ENCODE data around the gene CFAP97D2. TPM values are rescaled to one million over a fixed set of nuclear protein-coding genes. Genes with fewer than 3 reads are reported as not detected.

The CFAP97D2 gene
- total RNA-seq, 1 experiment from 2014 or later, result not detected

DNA sequence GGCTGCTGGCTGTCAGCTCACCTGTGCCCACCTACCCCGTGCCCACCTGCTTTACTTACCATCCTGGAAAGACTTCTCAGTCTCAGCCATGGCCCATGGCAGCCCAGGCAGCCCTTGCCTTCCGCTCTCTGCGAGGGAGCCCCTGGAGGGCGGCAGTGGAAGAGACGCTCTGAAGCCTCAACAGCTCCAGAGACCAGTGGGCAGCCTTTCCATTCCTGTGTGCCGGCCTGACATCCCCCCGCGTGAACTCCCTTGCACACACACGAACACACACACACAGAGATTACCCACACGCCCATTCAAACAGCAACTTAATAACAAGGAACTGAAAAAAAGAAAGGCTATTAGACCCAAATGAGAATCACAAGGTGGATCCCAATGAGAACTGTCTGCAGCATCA is 32.4 kb upstream of the CFAP97D2 start:
- Mint-ChIP-seq H3K27ac (no peak overlapping the region), H3K36me3 (no peaks in the 10 kb centered on the region), H3K27me3 (ENCODE audit: low read depth) (no peaks in the 10 kb centered on the region; the same call in 1 of the 2 replicates), H3K4me3 (no peak overlapping the region), H3K4me1 (no peaks in the 10 kb centered on the region), H3K9me3 (no peaks in the 10 kb centered on the region)
- ChIA-PET CTCF (interaction anchor here (1.0 kb wide), 1 partner anchor 17 kb away, joined by 3 read pairs; no protein-coding TSS in a partner anchor), POLR2A (no interaction called here)
- DNase-seq (ENCODE audit: low spot score), result peak; percentile 57
- ATAC-seq, result peak; percentile 80
- TF ChIP-seq, protein P1, sequence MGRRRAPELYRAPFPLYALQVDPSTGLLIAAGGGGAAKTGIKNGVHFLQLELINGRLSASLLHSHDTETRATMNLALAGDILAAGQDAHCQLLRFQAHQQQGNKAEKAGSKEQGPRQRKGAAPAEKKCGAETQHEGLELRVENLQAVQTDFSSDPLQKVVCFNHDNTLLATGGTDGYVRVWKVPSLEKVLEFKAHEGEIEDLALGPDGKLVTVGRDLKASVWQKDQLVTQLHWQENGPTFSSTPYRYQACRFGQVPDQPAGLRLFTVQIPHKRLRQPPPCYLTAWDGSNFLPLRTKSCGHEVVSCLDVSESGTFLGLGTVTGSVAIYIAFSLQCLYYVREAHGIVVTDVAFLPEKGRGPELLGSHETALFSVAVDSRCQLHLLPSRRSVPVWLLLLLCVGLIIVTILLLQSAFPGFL (CRISPR knock-in tag; IDR thresholded peaks at IDR 0.05; ENCODE audit: borderline replicate concordance), result no peak
- TF ChIP-seq, protein P2, sequence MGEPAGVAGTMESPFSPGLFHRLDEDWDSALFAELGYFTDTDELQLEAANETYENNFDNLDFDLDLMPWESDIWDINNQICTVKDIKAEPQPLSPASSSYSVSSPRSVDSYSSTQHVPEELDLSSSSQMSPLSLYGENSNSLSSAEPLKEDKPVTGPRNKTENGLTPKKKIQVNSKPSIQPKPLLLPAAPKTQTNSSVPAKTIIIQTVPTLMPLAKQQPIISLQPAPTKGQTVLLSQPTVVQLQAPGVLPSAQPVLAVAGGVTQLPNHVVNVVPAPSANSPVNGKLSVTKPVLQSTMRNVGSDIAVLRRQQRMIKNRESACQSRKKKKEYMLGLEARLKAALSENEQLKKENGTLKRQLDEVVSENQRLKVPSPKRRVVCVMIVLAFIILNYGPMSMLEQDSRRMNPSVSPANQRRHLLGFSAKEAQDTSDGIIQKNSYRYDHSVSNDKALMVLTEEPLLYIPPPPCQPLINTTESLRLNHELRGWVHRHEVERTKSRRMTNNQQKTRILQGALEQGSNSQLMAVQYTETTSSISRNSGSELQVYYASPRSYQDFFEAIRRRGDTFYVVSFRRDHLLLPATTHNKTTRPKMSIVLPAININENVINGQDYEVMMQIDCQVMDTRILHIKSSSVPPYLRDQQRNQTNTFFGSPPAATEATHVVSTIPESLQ (CRISPR knock-in tag; IDR thresholded peaks at IDR 0.05), result no peak
- no peak for TF ChIP-seq TEAD4 (CRISPR knock-in tag; IDR thresholded peaks at IDR 0.05)
- no peak for TF ChIP-seq CREB1 (CRISPR knock-in tag; IDR thresholded peaks at IDR 0.05)
- no peak for TF ChIP-seq ZNF121 (CRISPR knock-in tag; IDR thresholded peaks at IDR 0.05)
- no peak for TF ChIP-seq GABPB1 (CRISPR knock-in tag; IDR thresholded peaks at IDR 0.05)

DNA sequence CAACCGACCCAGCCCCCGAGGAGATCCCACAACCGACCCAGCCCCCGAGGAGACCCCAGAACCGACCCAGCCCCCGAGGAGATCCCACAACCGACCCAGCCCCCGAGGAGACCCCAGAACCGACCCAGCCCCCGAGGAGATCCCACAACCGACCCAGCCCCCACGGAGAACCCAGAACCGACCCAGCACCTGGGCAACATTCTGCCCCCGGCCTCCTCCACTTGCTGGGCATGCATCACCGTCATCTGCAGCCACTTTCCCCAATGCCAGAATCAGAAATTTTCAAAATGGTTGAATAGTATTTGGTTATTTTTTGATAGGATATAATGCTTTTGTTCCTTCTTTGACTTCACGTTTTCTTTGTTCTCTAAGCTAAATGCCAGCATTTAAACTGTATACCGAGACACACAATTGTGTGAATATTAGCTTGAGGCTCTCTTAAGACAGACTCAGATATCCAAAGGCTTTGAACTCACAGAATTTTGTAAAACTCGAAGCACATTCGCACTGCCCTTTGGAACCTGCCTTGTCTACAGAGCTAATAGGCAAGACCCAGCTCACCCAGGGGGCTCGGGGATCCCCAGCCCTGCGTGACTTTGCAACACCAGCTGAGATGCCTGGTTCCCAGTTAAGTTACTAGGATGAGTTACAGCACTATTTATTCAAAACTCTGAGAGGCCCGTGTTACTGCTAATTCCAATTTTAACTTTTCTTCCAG is 31.1 kb upstream of the CFAP97D2 start:
- TF ChIP-seq ATF2 (CRISPR knock-in tag; IDR thresholded peaks at IDR 0.05; ENCODE audit: borderline replicate concordance, low read depth) (no peak), CREM (CRISPR knock-in tag; IDR thresholded peaks at IDR 0.05) (no peak), MYBL2 (CRISPR knock-in tag; IDR thresholded peaks at IDR 0.05) (no peak)
- no peaks in the 10 kb centered on the region for H3K4me1 Mint-ChIP-seq
- no peaks in the 10 kb centered on the region for H3K36me3 Mint-ChIP-seq
- DNase-seq (ENCODE audit: low spot score) (no peak), ATAC-seq (no peak)
- no peaks in the 10 kb centered on the region; the same call in 1 of the 2 replicates for H3K27me3 Mint-ChIP-seq (ENCODE audit: low read depth)
- ChIA-PET CTCF (interaction anchor here (1.5 kb wide), 1 partner anchor 78 kb away, joined by 3 read pairs; no protein-coding TSS in a partner anchor), POLR2A (no interaction called here)
- H3K4me3 Mint-ChIP-seq, result no peak overlapping the region
- no peaks in the 10 kb centered on the region for H3K9me3 Mint-ChIP-seq
- H3K27ac Mint-ChIP-seq, result no peak overlapping the region; the same call in 1 of the 2 replicates

DNA sequence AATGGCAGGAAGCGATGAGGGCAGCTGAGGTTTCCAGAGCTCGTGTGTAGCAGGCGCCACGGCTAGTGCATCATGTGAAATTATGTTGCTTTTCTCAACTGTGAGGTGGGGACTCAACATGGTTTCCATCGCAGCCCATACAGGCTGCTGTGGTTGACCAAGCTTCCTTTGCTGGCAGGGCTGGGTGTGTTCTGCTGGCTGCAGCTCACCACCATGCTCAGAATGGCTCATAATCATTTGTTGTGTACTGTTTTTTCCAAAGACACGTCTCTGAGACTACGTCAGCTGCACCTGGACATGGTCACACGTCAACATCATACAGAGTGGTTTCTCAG is 30.6 kb upstream of the CFAP97D2 start:
- DNase-seq (ENCODE audit: low spot score) (no peak), ATAC-seq (no peak)
- CTCF ChIA-PET, result interaction anchor here (1.5 kb wide), 1 partner anchor 78 kb away, joined by 3 read pairs; no protein-coding TSS in a partner anchor
- TF ChIP-seq, protein P3, sequence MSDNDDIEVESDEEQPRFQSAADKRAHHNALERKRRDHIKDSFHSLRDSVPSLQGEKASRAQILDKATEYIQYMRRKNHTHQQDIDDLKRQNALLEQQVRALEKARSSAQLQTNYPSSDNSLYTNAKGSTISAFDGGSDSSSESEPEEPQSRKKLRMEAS (CRISPR knock-in tag; IDR thresholded peaks at IDR 0.05), result no peak
- TF ChIP-seq, protein P4, sequence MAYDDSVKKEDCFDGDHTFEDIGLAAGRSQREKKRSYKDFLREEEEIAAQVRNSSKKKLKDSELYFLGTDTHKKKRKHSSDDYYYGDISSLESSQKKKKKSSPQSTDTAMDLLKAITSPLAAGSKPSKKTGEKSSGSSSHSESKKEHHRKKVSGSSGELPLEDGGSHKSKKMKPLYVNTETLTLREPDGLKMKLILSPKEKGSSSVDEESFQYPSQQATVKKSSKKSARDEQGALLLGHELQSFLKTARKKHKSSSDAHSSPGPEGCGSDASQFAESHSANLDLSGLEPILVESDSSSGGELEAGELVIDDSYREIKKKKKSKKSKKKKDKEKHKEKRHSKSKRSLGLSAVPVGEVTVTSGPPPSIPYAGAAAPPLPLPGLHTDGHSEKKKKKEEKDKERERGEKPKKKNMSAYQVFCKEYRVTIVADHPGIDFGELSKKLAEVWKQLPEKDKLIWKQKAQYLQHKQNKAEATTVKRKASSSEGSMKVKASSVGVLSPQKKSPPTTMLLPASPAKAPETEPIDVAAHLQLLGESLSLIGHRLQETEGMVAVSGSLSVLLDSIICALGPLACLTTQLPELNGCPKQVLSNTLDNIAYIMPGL (CRISPR knock-in tag; IDR thresholded peaks at IDR 0.05), result no peak
- no peak for TF ChIP-seq ZNF317 (CRISPR knock-in tag; IDR thresholded peaks at IDR 0.05; ENCODE audit: borderline replicate concordance, low read depth)
- no peak for TF ChIP-seq ZNF219 (CRISPR knock-in tag; IDR thresholded peaks at IDR 0.05; ENCODE audit: borderline replicate concordance)
- TF ChIP-seq NR2C2 (CRISPR knock-in tag; IDR thresholded peaks at IDR 0.05), result no peak
- no peak for TF ChIP-seq HMGA2 (CRISPR knock-in tag; IDR thresholded peaks at IDR 0.05)
- TF ChIP-seq, protein P5, sequence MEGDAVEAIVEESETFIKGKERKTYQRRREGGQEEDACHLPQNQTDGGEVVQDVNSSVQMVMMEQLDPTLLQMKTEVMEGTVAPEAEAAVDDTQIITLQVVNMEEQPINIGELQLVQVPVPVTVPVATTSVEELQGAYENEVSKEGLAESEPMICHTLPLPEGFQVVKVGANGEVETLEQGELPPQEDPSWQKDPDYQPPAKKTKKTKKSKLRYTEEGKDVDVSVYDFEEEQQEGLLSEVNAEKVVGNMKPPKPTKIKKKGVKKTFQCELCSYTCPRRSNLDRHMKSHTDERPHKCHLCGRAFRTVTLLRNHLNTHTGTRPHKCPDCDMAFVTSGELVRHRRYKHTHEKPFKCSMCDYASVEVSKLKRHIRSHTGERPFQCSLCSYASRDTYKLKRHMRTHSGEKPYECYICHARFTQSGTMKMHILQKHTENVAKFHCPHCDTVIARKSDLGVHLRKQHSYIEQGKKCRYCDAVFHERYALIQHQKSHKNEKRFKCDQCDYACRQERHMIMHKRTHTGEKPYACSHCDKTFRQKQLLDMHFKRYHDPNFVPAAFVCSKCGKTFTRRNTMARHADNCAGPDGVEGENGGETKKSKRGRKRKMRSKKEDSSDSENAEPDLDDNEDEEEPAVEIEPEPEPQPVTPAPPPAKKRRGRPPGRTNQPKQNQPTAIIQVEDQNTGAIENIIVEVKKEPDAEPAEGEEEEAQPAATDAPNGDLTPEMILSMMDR (IDR thresholded peaks at IDR 0.05), result no peak
- no peak for TF ChIP-seq ZBTB21 (CRISPR knock-in tag; IDR thresholded peaks at IDR 0.05; ENCODE audit: borderline replicate concordance)
- TF ChIP-seq PRDM15 (CRISPR knock-in tag; IDR thresholded peaks at IDR 0.05), result no peak
- no peak for TF ChIP-seq RORB (CRISPR knock-in tag; IDR thresholded peaks at IDR 0.05)
- TF ChIP-seq SP1 (CRISPR knock-in tag; conservative IDR thresholded peaks at IDR 0.05), result no peak

More for the DNA sequence above, 30.6 kb upstream of the CFAP97D2 start:
- Mint-ChIP-seq H3K9me3 (peaks cover 3% of the 10 kb centered on the region), H3K27ac (no peak overlapping the region), H3K4me3 (no peak overlapping the region), H3K36me3 (no peaks in the 10 kb centered on the region), H3K4me1 (no peaks in the 10 kb centered on the region), H3K27me3 (ENCODE audit: low read depth) (no peaks in the 10 kb centered on the region; the same call in 1 of the 2 replicates)
- POLR2A ChIA-PET, result no interaction called here

Measured in WTC11 (cell line).